BLaER1 (cell line): Measurements from ENCODE around the gene AGBL1.

Experiments
- H3K27ac ChIP-seq: shearing (Covaris generic); formaldehyde crosslinking; 2 replicates; pipeline ENCODE4 v1.8.1; 2022
- H3K27me3 ChIP-seq: shearing (Covaris generic); formaldehyde crosslinking; 2 replicates; pipeline ENCODE4 v1.8.1; 2022
- H3K36me3 ChIP-seq: shearing (Covaris generic); formaldehyde crosslinking; 2 replicates; pipeline ENCODE4 v1.8.1; 2022
- H3K4me1 ChIP-seq: shearing (Covaris generic); formaldehyde crosslinking; 2 replicates; pipeline ENCODE4 v1.8.1; 2022
- H3K4me2 ChIP-seq: shearing (Covaris generic); formaldehyde crosslinking; 2 replicates; pipeline ENCODE4 v1.8.1; 2022
- H3K4me3 ChIP-seq: shearing (Covaris generic); formaldehyde crosslinking; 2 replicates; pipeline ENCODE4 v1.8.1; 2022
- H3K9ac ChIP-seq: shearing (Covaris generic); formaldehyde crosslinking; 2 replicates; pipeline ENCODE4 v1.8.1; 2022
- H3K9me3 ChIP-seq: shearing (Covaris generic); formaldehyde crosslinking; 2 replicates; pipeline ENCODE4 v1.8.1; 2022
- H4K20me1 ChIP-seq: shearing (Covaris generic); formaldehyde crosslinking; 2 replicates; pipeline ENCODE4 v1.8.1; 2022
- Cebpa-rat ChIP-seq: shearing (Covaris generic); IDR thresholded peaks from 2 replicates; pipeline ENCODE4 v1.8.1; 2022

Gene AGBL1

GRCh38 chr15:86691091-86691663, 611.5 kb downstream of the AGBL1 start:
- Histone ChIP-seq H3K4me1 (no peaks in the 10 kb centered on the region), H3K36me3 (no peaks in the 10 kb centered on the region), H3K27me3 (no peaks in the 10 kb centered on the region), H3K9ac (no peak overlapping the region), H3K9me3 (no peaks in the 10 kb centered on the region), H3K27ac (no peak overlapping the region), H4K20me1 (no peaks in the 10 kb centered on the region), H3K4me3 (no peak overlapping the region), H3K4me2 (no peak overlapping the region)
- no peak for TF ChIP-seq Cebpa-rat

- Histone ChIP-seq H3K9me3 (no peaks in the 10 kb centered on the region), H3K4me3 (no peak overlapping the region), H3K9ac (no peak overlapping the region), H3K4me2 (no peak overlapping the region), H3K27me3 (no peaks in the 10 kb centered on the region), H3K27ac (no peak overlapping the region), H4K20me1 (no peaks in the 10 kb centered on the region), H3K36me3 (no peaks in the 10 kb centered on the region), H3K4me1 (no peaks in the 10 kb centered on the region)
- no peak for TF ChIP-seq Cebpa-rat
Observed at GRCh38 chr15:86700864-86701610, 621.4 kb downstream of the AGBL1 start.

GRCh38 chr15:86701611-86701963, 621.9 kb downstream of the AGBL1 start:
- H3K27me3 ChIP-seq: no peaks in the 10 kb centered on the region
- no peak overlapping the region for H3K27ac ChIP-seq
- H3K4me1 ChIP-seq: no peaks in the 10 kb centered on the region
- no peak overlapping the region for H3K4me2 ChIP-seq
- H3K4me3 ChIP-seq: no peak overlapping the region
- no peaks in the 10 kb centered on the region for H3K9me3 ChIP-seq
- H4K20me1 ChIP-seq: no peaks in the 10 kb centered on the region
- H3K9ac ChIP-seq: no peak overlapping the region
- no peak for TF ChIP-seq Cebpa-rat
- no peaks in the 10 kb centered on the region for H3K36me3 ChIP-seq

- no peaks in the 10 kb centered on the region for H4K20me1 ChIP-seq
- no peak overlapping the region for H3K9ac ChIP-seq
Observed at GRCh38 chr15:86706813-86707212, 627.1 kb downstream of the AGBL1 start.

GRCh38 chr15:86711476-86711875, 631.8 kb downstream of the AGBL1 start:
- Histone ChIP-seq H3K36me3 (no peaks in the 10 kb centered on the region), H3K9me3 (no peaks in the 10 kb centered on the region), H3K4me2 (no peak overlapping the region), H3K27ac (no peak overlapping the region), H3K4me1 (no peaks in the 10 kb centered on the region), H3K4me3 (no peak overlapping the region), H4K20me1 (no peaks in the 10 kb centered on the region), H3K9ac (no peak overlapping the region), H3K27me3 (no peaks in the 10 kb centered on the region)
- no peak for TF ChIP-seq Cebpa-rat

More at GRCh38 chr15:86706813-86707212, 627.1 kb downstream of the AGBL1 start:
- Histone ChIP-seq H3K9me3 (no peaks in the 10 kb centered on the region), H3K4me1 (no peaks in the 10 kb centered on the region), H3K27ac (no peak overlapping the region), H3K4me3 (no peak overlapping the region), H3K36me3 (no peaks in the 10 kb centered on the region), H3K27me3 (no peaks in the 10 kb centered on the region), H3K4me2 (no peak overlapping the region)
- TF ChIP-seq Cebpa-rat: no peak

- Histone ChIP-seq H3K9ac (no peak overlapping the region), H3K4me1 (no peaks in the 10 kb centered on the region), H3K27ac (no peak overlapping the region), H3K4me2 (no peak overlapping the region), H3K9me3 (no peaks in the 10 kb centered on the region), H3K4me3 (no peak overlapping the region), H4K20me1 (no peaks in the 10 kb centered on the region), H3K36me3 (no peaks in the 10 kb centered on the region), H3K27me3 (no peaks in the 10 kb centered on the region)
- TF ChIP-seq Cebpa-rat: no peak
Observed at GRCh38 chr15:86714241-86714640, 634.6 kb downstream of the AGBL1 start.

GRCh38 chr15:86725628-86726027, 646.0 kb downstream of the AGBL1 start:
- H4K20me1 ChIP-seq: no peaks in the 10 kb centered on the region
- H3K4me2 ChIP-seq: no peak overlapping the region
- no peak overlapping the region for H3K27ac ChIP-seq
- no peaks in the 10 kb centered on the region for H3K9me3 ChIP-seq
- H3K4me1 ChIP-seq: no peaks in the 10 kb centered on the region
- no peak for TF ChIP-seq Cebpa-rat
- no peak overlapping the region for H3K9ac ChIP-seq
- H3K4me3 ChIP-seq: no peak overlapping the region
- no peaks in the 10 kb centered on the region for H3K27me3 ChIP-seq
- no peaks in the 10 kb centered on the region for H3K36me3 ChIP-seq

- H3K9me3 ChIP-seq: no peaks in the 10 kb centered on the region
Observed at GRCh38 chr15:86735247-86736040, 655.8 kb downstream of the AGBL1 start.

GRCh38 chr15:86741917-86742316, 662.2 kb downstream of the AGBL1 start:
- H3K27ac ChIP-seq: no peak overlapping the region
- H3K4me3 ChIP-seq: no peak overlapping the region
- no peaks in the 10 kb centered on the region for H3K4me1 ChIP-seq
- no peak for TF ChIP-seq Cebpa-rat
- H3K27me3 ChIP-seq: no peaks in the 10 kb centered on the region
- H3K36me3 ChIP-seq: no peaks in the 10 kb centered on the region
- H3K4me2 ChIP-seq: no peak overlapping the region
- no peaks in the 10 kb centered on the region for H3K9me3 ChIP-seq
- no peak overlapping the region for H3K9ac ChIP-seq
- H4K20me1 ChIP-seq: no peaks in the 10 kb centered on the region

More at GRCh38 chr15:86735247-86736040, 655.8 kb downstream of the AGBL1 start:
- H3K4me1 ChIP-seq: no peaks in the 10 kb centered on the region
- H3K36me3 ChIP-seq: no peaks in the 10 kb centered on the region
- H4K20me1 ChIP-seq: no peaks in the 10 kb centered on the region
- TF ChIP-seq Cebpa-rat: no peak
- no peaks in the 10 kb centered on the region for H3K27me3 ChIP-seq
- H3K27ac ChIP-seq: no peak overlapping the region
- no peak overlapping the region for H3K4me2 ChIP-seq
- H3K4me3 ChIP-seq: no peak overlapping the region
- H3K9ac ChIP-seq: no peak overlapping the region

GRCh38 chr15:86743283-86743903, 663.7 kb downstream of the AGBL1 start:
- Histone ChIP-seq H3K4me3 (no peak overlapping the region), H3K9me3 (no peaks in the 10 kb centered on the region), H3K27ac (no peak overlapping the region), H3K36me3 (no peaks in the 10 kb centered on the region), H4K20me1 (no peaks in the 10 kb centered on the region), H3K4me1 (no peaks in the 10 kb centered on the region), H3K27me3 (no peaks in the 10 kb centered on the region), H3K4me2 (no peak overlapping the region), H3K9ac (no peak overlapping the region)
- TF ChIP-seq Cebpa-rat: no peak
